ENCODE measurements around the gene CNTN1.

Gene CNTN1

GRCh38 chr12:41120211-41120610, 428.0 kb downstream of the CNTN1 start:
- no CpG with 5 or more reads among the region's 2 CpGs for WGBS (ENCODE audit: insufficient coverage, insufficient read length)
- Histone ChIP-seq H3K9me3 (ENCODE audit: control insufficient read depth, insufficient read depth, low read length) (no peaks in the 10 kb centered on the region), H3K27me3 (ENCODE audit: control insufficient read depth, insufficient read depth, low read length) (no peaks in the 10 kb centered on the region), H3K27ac (ENCODE audit: low read length) (no peak overlapping the region), H3K36me3 (ENCODE audit: control insufficient read depth, insufficient read depth, low read length) (no peaks in the 10 kb centered on the region), H3K4me3 (ENCODE audit: low read length) (no peak overlapping the region), H3K4me1 (ENCODE audit: control insufficient read depth, insufficient read depth, low read length) (no peaks in the 10 kb centered on the region)
- DNase-seq (ENCODE audit: low read depth, low spot score), result no peak

- no peak for DNase-seq (ENCODE audit: low read depth, low spot score)
- H3K9me3 ChIP-seq (ENCODE audit: control insufficient read depth, insufficient read depth, low read length), result no peaks in the 10 kb centered on the region
- no peak overlapping the region for H3K4me3 ChIP-seq (ENCODE audit: low read length)
- no peak overlapping the region for H3K27ac ChIP-seq (ENCODE audit: low read length)
- no peaks in the 10 kb centered on the region for H3K4me1 ChIP-seq (ENCODE audit: control insufficient read depth, insufficient read depth, low read length)
- H3K27me3 ChIP-seq (ENCODE audit: control insufficient read depth, insufficient read depth, low read length), result no peaks in the 10 kb centered on the region
- no peaks in the 10 kb centered on the region for H3K36me3 ChIP-seq (ENCODE audit: control insufficient read depth, insufficient read depth, low read length)
Observed at GRCh38 chr12:41121374-41121773, 429.1 kb downstream of the CNTN1 start.

Data from iPS DF 6.9 (cell line).